ENCODE measurements around the gene ADTRP. TPM values are rescaled to one million over a fixed set of nuclear protein-coding genes. Genes with fewer than 3 reads are reported as not detected.

ADTRP gene
- total and polyA plus RNA-seq, 2 of the 13 experiments (the other 11 are each of a cell fraction or from before 2014, with no cell fraction given) = not detected

- no peak overlapping the region for H3K27ac ChIP-seq (ENCODE audit: extremely low read length, insufficient read depth, low read length)
- ATAC-seq (no peak), DNase-seq (ENCODE audit: low spot score) (no peak), FAIRE-seq (no peak)
- no peak overlapping the region for H3K4me3 ChIP-seq (replicated peaks in 1 of 3; ENCODE audit: insufficient read depth in 1 of 3, low read depth in 2 of 3, low read length in 3 of 3)
- H3K4me1 ChIP-seq (ENCODE audit: insufficient read depth, low read length) = no peaks in the 10 kb centered on the region
- no peak overlapping the region for H3K9ac ChIP-seq (ENCODE audit: insufficient read depth, low read depth, low read length)
- H4K20me1 ChIP-seq (ENCODE audit: insufficient read depth, low read length) = no peaks in the 10 kb centered on the region
- in situ Hi-C loops (cut with HindIII; ENCODE audit: extremely low pct_ligation_motif_present, low pct_unique_long_range_greater_than_20kb) (no loop called here), intact Hi-C loops (cut with micrococcal nuclease; ENCODE audit: unreplicated experiment) (no loop called here)
- no peaks in the 10 kb centered on the region for H3K36me3 ChIP-seq (replicated peaks in 1 of 2; ENCODE audit: control insufficient read depth in 1 of 2, insufficient read depth in 2 of 2, low read length in 2 of 2)
- ChIA-PET POLR2A (no interaction called here), CTCF (ENCODE audit: low intra/inter-chr PET ratio, low total read pairs) (no interaction called here)
- TF ChIP-seq ZSCAN25 (CRISPR knock-in tag; IDR thresholded peaks at IDR 0.05) = no peak
- TF ChIP-seq ZNF746 (CRISPR knock-in tag; IDR thresholded peaks at IDR 0.05) = no peak
- no peak for TF ChIP-seq ZNF530 (CRISPR knock-in tag; IDR thresholded peaks at IDR 0.05; ENCODE audit: low read depth)
- no peak for TF ChIP-seq AHR (CRISPR knock-in tag; IDR thresholded peaks at IDR 0.05)
- no peak for TF ChIP-seq ZNF121 (CRISPR knock-in tag; IDR thresholded peaks at IDR 0.05)
- TF ChIP-seq KLF9 (CRISPR knock-in tag; IDR thresholded peaks at IDR 0.05; ENCODE audit: low read depth) = no peak
- no peak for TF ChIP-seq ZZZ3 (CRISPR knock-in tag; IDR thresholded peaks at IDR 0.05; ENCODE audit: borderline replicate concordance)
- no TSS peak for BruUV-seq (replicated peaks)
- H3K79me2 ChIP-seq (ENCODE audit: insufficient read depth, low read length) = no peaks in the 10 kb centered on the region
- H3K27me3 ChIP-seq (ENCODE audit: control insufficient read depth in 1 of 2, insufficient read depth in 2 of 2, low read length in 2 of 2) = no peaks in the 10 kb centered on the region; a peak in 1 of 5 replicates
- H3K9me3 ChIP-seq (ENCODE audit: low read length) = no peaks in the 10 kb centered on the region
- H3K4me2 ChIP-seq (ENCODE audit: low read depth, low read length) = no peak overlapping the region
- 45% methylated on average over 4 of the region's 4 CpGs for WGBS (ENCODE audit: low lambda C conversion rate)
- no peak overlapping the region for H2AFZ ChIP-seq (ENCODE audit: low read length)
These were observed 73.1 kb downstream of the ADTRP start for GRCh38 chr6:11705483-11705882.

- Histone ChIP-seq H3K27ac (ENCODE audit: extremely low read length, insufficient read depth, low read length) (no peak overlapping the region), H3K27me3 (ENCODE audit: control insufficient read depth in 1 of 2, insufficient read depth in 2 of 2, low read length in 2 of 2) (no peaks in the 10 kb centered on the region; a peak in 1 of 5 replicates), H2AFZ (ENCODE audit: low read length) (no peak overlapping the region), H3K79me2 (ENCODE audit: insufficient read depth, low read length) (no peaks in the 10 kb centered on the region), H3K4me3 (replicated peaks in 1 of 3; ENCODE audit: insufficient read depth in 1 of 3, low read depth in 2 of 3, low read length in 3 of 3) (no peak overlapping the region), H4K20me1 (ENCODE audit: insufficient read depth, low read length) (no peaks in the 10 kb centered on the region), H3K4me2 (ENCODE audit: low read depth, low read length) (no peak overlapping the region), H3K36me3 (replicated peaks in 1 of 2; ENCODE audit: control insufficient read depth in 1 of 2, insufficient read depth in 2 of 2, low read length in 2 of 2) (no peaks in the 10 kb centered on the region), H3K4me1 (ENCODE audit: insufficient read depth, low read length) (no peaks in the 10 kb centered on the region), H3K9ac (ENCODE audit: insufficient read depth, low read depth, low read length) (no peak overlapping the region), H3K9me3 (ENCODE audit: low read length) (no peaks in the 10 kb centered on the region)
- no peak for TF ChIP-seq ZSCAN12 (CRISPR knock-in tag; IDR thresholded peaks at IDR 0.05)
- TF ChIP-seq POLR2A (IDR thresholded peaks at IDR 0.05; ENCODE audit: insufficient read depth in 1 of 2, low read depth in 2 of 2, low read length in 2 of 2) = no peak
- TF ChIP-seq NPAS2 (CRISPR knock-in tag; IDR thresholded peaks at IDR 0.05; ENCODE audit: borderline replicate concordance) = no peak
- no peak for TF ChIP-seq ZKSCAN5 (CRISPR knock-in tag; IDR thresholded peaks at IDR 0.05)
- no peak for TF ChIP-seq BRCA1 (CRISPR knock-in tag; IDR thresholded peaks at IDR 0.05)
- no peak for TF ChIP-seq ZNF552 (CRISPR knock-in tag; IDR thresholded peaks at IDR 0.05; ENCODE audit: borderline replicate concordance)
- TF ChIP-seq ZNF333 (CRISPR knock-in tag; IDR thresholded peaks at IDR 0.05; ENCODE audit: borderline replicate concordance) = no peak
- TF ChIP-seq BCL3 (CRISPR knock-in tag; IDR thresholded peaks at IDR 0.05) = no peak
- no peak for TF ChIP-seq SMARCC2 (IDR thresholded peaks at IDR 0.05)
- TF ChIP-seq ZNF274 (CRISPR knock-in tag; IDR thresholded peaks at IDR 0.05) = no peak
- TF ChIP-seq HMGA1 (CRISPR knock-in tag; conservative IDR thresholded peaks at IDR 0.05) = no peak
- TF ChIP-seq CREM (IDR thresholded peaks at IDR 0.05) = no peak
- TF ChIP-seq CREM (CRISPR knock-in tag; IDR thresholded peaks at IDR 0.05) = no peak
- TF ChIP-seq YEATS4 (CRISPR knock-in tag; IDR thresholded peaks at IDR 0.05; ENCODE audit: borderline replicate concordance) = no peak
- in situ Hi-C loops (cut with HindIII; ENCODE audit: extremely low pct_ligation_motif_present, low pct_unique_long_range_greater_than_20kb) = no loop called here
- WGBS (ENCODE audit: low lambda C conversion rate) = 58% methylated on average over 7 of the region's 7 CpGs
- ATAC-seq (no peak), DNase-seq (ENCODE audit: low spot score) (no peak), FAIRE-seq (no peak)
- ChIA-PET CTCF (ENCODE audit: low intra/inter-chr PET ratio, low total read pairs) (no interaction called here), POLR2A (no interaction called here)
- no TSS peak for BruUV-seq (replicated peaks)
- intact Hi-C loops (cut with micrococcal nuclease; ENCODE audit: unreplicated experiment) = no loop called here
These were observed 73.5 kb downstream of the ADTRP start for GRCh38 chr6:11705069-11705468.

Measured in HepG2 (cell line).